SJCRH30 (cell line): ENCODE results near the gene SRMS. TPM values are rescaled to one million over a fixed set of nuclear protein-coding genes. Genes with fewer than 3 reads are reported as not detected.

Source experiments
- DNase-seq, 2 experiments: peaks; one replicate each; pipeline ENCODE4 v3.0.0-alpha.2; 2015 to 2020
- H3K27ac ChIP-seq: fragments of 250-450 bp; sonication (Bioruptor Pico); 2 replicates; pipeline ENCODE4 v1.5.1; 2020; ENCODE audit warnings: mild to moderate bottlenecking, moderate library complexity
- H3K27me3 ChIP-seq: fragments of 250-450 bp; sonication (Bioruptor Pico); 2 replicates; pipeline ENCODE4 v1.5.1; 2020; ENCODE audit warnings: mild to moderate bottlenecking, moderate library complexity
- H3K36me3 ChIP-seq: fragments of 250-450 bp; sonication (Bioruptor Pico); 2 replicates; pipeline ENCODE4 v1.5.1; 2020; ENCODE audit warnings: mild to moderate bottlenecking, moderate library complexity
- H3K4me1 ChIP-seq: fragments of 250-450 bp; sonication (Bioruptor Pico); 2 replicates; pipeline ENCODE4 v1.5.1; 2020; ENCODE audit warnings: mild to moderate bottlenecking, moderate library complexity
- H3K4me3 ChIP-seq: fragments of 250-450 bp; sonication (Bioruptor Pico); 2 replicates; pipeline ENCODE4 v1.5.1; 2020; ENCODE audit warnings: mild to moderate bottlenecking, moderate library complexity
- H3K9me3 ChIP-seq: fragments of 250-450 bp; sonication (Bioruptor Pico); replicated peaks from 2 replicates; pipeline ENCODE4 v1.5.1; 2020; ENCODE audit warnings: mild to moderate bottlenecking, moderate library complexity
- total RNA-seq: library from RNA; depleted of rRNA; stranded (reverse); fragments of >200 nt; shearing (Covaris generic); gene quantifications from 2 replicates; pipeline ENCODE4 v1.2.3, GENCODE V29; 2014

Gene SRMS
- total RNA-seq, 1 experiment from 2014 or later = not detected

DNA sequence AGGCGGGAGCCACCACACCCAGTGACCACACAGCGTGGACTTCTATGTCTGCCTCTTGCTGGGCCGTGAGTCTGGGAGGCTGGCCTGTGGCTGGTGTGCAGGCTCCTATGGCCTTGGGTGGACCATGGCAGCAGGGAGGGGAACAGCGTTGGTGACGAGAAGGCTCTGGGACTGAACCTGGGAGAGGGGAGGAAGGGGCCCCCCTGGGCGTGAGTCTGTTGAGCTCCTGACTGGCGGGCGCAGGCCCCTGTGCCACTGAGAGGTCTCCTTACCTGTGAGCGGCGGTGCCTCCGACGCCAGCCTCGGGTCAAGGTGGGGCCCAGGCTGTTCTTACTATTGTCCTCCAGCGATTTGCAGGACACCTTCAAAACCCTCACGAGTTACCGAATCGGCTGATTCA is 39.2 kb upstream of the SRMS start:
- Histone ChIP-seq H3K36me3 (no peaks in the 10 kb centered on the region), H3K27ac (no peak overlapping the region), H3K4me1 (peaks cover 6% of the 10 kb centered on the region), H3K4me3 (no peak overlapping the region), H3K9me3 (no peaks in the 10 kb centered on the region), H3K27me3 (peaks cover 14% of the 10 kb centered on the region)
- DNase-seq = peak in 1 of 2 experiments; percentile 15

DNA sequence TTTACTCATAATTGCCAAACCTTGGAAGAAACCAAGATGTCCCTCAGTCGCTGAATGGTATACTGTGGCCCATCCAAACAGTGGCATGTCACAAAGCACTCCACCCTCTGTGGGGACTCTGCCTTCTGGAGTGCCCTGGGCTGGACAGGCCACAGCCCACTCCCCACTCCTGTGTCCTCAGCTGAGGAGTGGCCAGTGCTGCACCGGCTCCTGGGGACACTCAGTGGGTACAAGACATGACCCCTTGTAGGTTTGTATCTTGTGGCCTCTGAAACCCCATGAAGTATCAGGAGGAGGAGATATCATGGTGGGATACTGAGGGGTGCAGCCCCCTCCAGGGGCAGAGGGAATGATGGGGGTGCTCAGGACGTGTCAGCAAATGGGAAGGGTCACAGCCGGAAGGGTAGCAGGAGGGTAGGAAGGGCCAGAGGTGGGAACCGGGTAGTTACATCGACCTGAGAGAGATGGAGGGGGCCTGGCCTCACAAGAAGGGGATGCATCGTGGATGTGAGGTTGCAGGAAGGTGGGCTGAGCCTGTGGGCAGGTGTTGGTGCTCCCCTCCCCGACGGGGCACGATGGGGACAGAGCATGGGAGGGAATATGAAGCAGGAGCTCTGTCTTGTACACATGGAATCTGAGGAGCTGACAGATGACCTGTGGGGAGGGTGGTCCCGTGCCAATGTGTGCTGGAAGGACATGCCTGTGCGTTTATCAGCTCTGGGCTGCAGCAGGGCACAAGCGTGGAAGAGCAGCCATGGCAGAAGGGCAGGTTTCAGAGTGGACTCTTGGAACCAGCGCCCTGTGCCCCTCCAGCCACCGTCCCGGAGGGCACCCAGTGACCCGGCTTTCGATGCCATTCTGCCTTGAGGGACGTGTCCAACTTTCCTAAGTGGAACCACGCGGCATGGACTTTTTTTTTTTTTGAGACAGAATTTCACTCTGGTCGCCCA is 38.3 kb upstream of the SRMS start:
- no peak for DNase-seq
- peaks cover 21% of the 10 kb centered on the region for H3K27me3 ChIP-seq
- peaks cover 6% of the 10 kb centered on the region for H3K4me1 ChIP-seq
- no peaks in the 10 kb centered on the region for H3K36me3 ChIP-seq
- H3K4me3 ChIP-seq = no peak overlapping the region
- no peaks in the 10 kb centered on the region for H3K9me3 ChIP-seq
- H3K27ac ChIP-seq = no peak overlapping the region

DNA sequence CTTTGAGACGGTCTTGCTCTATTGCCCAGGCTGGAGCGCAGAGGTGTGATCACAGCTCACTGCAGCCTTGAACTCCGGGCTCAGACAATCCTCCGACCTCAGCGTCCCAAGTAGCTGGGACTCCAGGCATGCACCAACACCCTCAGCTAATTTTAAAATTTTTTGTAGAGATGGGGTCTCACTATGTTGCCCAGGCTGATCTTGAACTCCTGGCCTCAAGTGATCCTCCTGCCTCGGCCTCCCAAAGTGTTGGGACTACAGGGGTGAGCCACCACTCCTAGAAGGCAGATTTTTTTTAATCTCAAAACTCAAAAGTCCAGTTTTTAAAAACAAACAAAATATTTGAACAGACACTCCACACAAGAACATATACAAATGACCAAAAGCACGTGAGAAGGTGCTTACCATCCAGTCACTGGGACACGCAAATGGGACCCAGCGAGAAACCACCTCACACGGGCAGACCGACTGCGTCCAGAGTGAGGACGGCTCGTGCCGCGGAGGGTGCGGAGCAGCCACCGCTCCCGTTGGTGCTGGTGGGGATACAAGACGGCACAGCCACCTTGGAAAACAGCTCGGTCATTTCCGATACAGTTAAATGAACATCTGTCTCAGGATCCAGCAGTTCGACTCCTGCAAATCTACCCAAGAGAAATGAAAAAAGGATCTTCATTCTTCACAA is 35.0 kb upstream of the SRMS start:
- no peaks in the 10 kb centered on the region for H3K9me3 ChIP-seq
- H3K4me3 ChIP-seq = no peak overlapping the region
- H3K27me3 ChIP-seq = peaks cover 34% of the 10 kb centered on the region
- no peaks in the 10 kb centered on the region for H3K36me3 ChIP-seq
- H3K4me1 ChIP-seq = no peaks in the 10 kb centered on the region
- DNase-seq = no peak
- no peak overlapping the region for H3K27ac ChIP-seq

DNA sequence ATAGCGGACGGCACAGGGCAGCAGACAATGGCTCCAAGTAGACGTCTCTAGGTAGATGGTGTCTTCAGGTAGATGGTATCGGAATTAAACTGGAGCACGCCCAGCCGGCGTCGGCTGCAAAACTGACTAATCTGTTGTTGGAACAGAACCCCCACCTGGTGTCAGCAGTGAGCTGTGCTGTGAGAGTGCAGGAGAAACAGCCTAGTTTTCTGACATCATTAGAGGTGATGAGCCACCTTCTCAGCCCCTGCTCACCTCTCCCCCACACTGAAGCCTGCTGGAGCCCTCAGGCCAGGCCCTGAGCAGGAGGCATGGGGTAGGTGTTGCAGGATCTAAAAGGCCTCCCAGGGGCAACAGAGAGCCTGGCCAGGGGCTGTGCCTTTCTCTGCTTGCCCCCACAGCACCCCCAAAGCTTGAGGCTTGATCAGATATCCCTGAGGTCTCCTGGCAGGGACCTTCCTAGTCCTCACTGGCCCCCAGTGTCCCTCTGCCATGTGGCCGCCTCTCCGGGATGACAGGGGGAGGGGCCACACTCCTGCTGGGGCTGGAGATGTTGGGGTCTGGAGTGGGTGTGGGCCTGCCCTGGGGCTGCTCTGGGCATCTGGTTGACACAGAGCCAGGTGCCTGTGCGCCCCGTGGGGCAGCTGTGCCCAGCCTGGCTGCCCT is 33.4 kb upstream of the SRMS start:
- Histone ChIP-seq H3K4me3 (no peak overlapping the region), H3K4me1 (no peaks in the 10 kb centered on the region), H3K9me3 (no peaks in the 10 kb centered on the region), H3K36me3 (no peaks in the 10 kb centered on the region), H3K27ac (no peak overlapping the region), H3K27me3 (peaks cover 46% of the 10 kb centered on the region)
- peak; percentile 40 to 54 for DNase-seq

DNA sequence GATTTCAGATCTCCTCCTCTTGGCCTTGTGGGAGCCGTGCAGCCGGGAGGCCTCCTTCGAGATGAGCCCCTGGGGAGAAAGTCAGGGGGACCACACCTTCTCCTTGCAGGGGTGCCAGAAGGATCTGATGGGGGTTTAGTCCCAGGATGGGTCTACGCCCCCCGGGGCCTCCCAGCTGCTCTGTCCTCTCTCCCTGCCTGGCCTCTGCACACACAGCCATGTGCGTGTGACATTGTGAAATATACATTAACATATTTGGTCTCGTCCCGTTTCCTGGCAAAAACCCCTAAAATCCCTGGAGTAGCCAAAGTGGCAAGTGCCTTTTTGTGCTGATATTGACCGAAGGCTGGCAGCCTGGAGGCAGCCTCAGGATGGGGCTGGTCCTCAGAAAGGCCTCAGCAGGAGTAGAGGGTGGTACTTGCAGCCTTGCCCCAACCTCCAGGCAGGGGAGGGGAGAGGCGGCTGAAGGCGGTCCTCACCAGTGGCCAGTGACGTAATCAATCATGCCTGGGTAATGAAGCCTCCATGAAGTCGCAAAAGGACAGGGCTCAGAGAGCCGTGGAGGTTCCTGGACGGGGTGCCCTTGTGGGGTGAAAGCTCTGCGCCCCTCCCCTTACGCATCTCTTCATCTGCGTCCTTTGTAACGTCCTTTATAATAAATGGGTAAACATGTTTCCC is 31.6 kb upstream of the SRMS start:
- Histone ChIP-seq H3K9me3 (no peaks in the 10 kb centered on the region), H3K4me3 (no peak overlapping the region), H3K27ac (no peak overlapping the region), H3K36me3 (no peaks in the 10 kb centered on the region), H3K4me1 (peaks cover 5% of the 10 kb centered on the region; the same call in 1 of the 2 replicates), H3K27me3 (peaks cover 57% of the 10 kb centered on the region)
- peak in 1 of 2 experiments; percentile 17 for DNase-seq

DNA sequence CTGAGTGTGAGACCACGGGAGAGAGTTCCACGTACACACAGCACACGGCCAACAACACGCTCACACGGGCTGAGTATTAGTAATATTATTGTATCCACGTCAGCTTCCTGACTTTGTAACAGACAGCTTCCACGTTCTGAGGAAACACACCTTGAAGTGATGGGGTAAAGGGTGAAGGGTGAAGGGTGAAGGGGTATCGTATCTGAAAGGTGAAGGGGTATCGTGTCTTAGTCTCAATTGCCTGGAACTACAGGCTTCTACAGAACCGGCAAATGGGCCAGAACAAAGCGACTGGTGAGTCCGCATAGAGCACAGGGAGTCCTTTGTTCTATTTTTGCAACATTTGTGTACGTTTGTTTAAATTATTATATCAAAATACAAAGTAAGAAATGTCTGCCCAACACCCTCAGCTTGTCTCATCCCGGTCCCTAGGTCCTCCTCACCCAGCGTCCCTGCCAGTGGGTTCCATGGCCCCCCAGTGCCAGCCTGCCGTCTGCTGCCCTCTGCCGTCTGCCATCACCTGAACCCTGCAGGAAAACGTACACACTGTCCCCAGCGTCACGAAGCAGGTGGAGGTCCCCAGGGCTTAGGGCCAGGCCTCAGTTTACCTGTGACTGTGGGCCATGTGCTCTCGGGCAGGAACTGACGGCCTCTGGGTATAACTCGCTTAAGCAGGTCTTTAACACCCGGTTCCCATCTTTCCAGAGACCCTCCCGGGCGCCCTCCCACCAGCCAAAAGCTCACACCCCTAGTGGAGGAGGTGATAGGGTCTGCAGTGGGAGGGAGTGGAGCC is 30.9 kb upstream of the SRMS start:
- Histone ChIP-seq H3K27me3 (peaks cover 54% of the 10 kb centered on the region), H3K9me3 (no peaks in the 10 kb centered on the region), H3K4me3 (no peak overlapping the region), H3K4me1 (peaks cover 5% of the 10 kb centered on the region; the same call in 1 of the 2 replicates), H3K27ac (no peak overlapping the region), H3K36me3 (no peaks in the 10 kb centered on the region)
- no peak for DNase-seq

DNA sequence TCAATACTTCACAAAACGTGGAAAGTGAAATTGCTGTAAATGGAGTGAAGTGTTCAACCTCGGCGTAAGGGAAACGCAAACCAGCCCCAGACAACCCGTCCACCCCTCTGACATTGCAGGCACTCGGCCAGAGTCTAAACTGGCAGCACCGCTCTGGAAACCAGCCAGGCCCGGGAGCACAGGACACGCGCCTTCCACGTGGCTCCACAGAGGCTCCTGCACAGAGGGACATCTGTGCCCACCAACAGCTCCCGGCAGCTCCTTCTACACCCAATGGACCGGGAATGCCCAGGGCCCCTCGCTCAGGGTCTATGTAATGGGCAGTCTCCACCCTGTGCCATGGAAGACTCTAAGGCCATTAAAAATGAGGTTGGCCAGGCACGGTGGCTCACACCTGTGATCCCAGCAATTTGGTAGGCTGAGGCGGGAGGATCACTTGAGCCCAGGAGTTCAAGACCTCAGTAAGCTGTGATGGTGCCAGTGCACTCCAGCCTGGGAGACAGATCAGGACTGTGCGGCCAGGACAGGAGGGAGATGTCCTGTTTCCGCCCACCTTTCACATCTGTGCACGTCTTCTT is 29.9 kb upstream of the SRMS start:
- DNase-seq = peak; percentile 54
- Histone ChIP-seq H3K27me3 (peaks cover 51% of the 10 kb centered on the region), H3K27ac (no peak overlapping the region)

DNA sequence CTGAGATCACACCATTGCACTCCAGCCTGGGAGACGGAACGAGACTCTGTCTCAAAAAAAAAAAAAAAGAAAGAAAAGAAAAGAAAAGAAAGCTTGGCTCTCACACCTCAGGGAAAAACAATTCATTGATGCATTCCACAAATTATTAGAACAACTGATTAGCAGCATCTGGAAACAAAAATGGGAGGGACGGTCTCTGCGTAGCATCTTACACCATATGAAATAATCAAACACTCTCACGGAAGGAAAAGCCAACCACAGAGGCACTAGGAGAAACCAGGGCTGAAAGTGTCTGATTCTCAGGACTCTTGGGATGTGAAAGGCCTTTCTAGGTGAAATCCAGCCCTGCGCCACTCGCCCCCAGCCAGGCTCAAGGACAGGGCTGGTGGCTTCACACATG is 28.8 kb upstream of the SRMS start:
- Histone ChIP-seq H3K27ac (no peak overlapping the region), H3K4me3 (no peak overlapping the region), H3K4me1 (peaks cover 5% of the 10 kb centered on the region; the same call in 1 of the 2 replicates), H3K36me3 (no peaks in the 10 kb centered on the region), H3K9me3 (no peaks in the 10 kb centered on the region), H3K27me3 (peaks cover 48% of the 10 kb centered on the region)
- DNase-seq = no peak

More for the DNA sequence above, 29.9 kb upstream of the SRMS start:
- no peaks in the 10 kb centered on the region for H3K36me3 ChIP-seq
- H3K4me3 ChIP-seq = no peak overlapping the region
- H3K9me3 ChIP-seq = no peaks in the 10 kb centered on the region
- H3K4me1 ChIP-seq = peaks cover 5% of the 10 kb centered on the region; the same call in 1 of the 2 replicates

DNA sequence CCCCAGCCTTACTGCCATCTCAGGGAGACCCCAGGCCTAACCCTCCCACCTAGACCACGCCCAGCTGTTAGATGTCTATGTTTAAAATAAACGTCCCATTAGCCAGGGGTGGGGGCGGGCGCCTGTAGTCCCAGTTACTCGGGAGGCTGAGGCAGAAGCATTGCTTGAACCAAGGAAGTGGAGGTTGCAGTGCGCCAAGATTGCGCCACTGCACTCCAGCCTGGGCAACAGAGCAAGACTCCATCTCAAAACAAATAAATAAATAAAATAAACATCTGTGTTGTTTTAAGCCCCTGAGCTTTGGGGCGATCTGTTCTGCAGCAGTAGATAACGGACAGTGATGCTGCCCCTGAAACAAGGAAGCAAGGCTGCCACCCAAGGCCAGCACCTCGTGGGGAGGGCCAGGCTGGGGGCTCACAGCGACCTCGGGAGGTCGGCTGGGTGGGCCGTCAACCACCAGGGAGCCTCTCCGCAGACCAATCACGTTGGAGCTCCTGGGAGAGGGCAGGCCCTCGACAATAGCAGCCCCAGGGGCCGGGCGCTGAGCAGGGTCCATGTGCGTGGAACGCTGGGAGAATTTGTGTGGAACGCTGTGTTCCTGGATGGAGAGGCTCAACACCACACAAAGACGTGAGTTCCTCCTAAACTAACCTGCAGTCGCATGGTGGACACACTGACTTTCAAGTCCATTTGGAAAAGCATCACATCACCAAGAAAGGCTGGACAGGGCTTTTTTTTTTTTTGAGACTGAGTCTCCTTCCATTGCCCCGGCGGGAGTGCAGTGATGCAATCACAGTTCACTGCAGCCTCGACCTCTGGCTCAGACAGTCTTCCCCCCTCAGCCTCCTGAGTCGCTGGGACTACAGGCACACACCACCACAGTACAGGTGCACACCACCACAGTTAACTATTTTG is 27.5 kb upstream of the SRMS start:
- H3K4me3 ChIP-seq = no peak overlapping the region
- no peak for DNase-seq
- H3K36me3 ChIP-seq = no peaks in the 10 kb centered on the region
- H3K4me1 ChIP-seq = peaks cover 5% of the 10 kb centered on the region; the same call in 1 of the 2 replicates
- no peak overlapping the region for H3K27ac ChIP-seq
- H3K27me3 ChIP-seq = peaks cover 40% of the 10 kb centered on the region
- no peaks in the 10 kb centered on the region for H3K9me3 ChIP-seq

DNA sequence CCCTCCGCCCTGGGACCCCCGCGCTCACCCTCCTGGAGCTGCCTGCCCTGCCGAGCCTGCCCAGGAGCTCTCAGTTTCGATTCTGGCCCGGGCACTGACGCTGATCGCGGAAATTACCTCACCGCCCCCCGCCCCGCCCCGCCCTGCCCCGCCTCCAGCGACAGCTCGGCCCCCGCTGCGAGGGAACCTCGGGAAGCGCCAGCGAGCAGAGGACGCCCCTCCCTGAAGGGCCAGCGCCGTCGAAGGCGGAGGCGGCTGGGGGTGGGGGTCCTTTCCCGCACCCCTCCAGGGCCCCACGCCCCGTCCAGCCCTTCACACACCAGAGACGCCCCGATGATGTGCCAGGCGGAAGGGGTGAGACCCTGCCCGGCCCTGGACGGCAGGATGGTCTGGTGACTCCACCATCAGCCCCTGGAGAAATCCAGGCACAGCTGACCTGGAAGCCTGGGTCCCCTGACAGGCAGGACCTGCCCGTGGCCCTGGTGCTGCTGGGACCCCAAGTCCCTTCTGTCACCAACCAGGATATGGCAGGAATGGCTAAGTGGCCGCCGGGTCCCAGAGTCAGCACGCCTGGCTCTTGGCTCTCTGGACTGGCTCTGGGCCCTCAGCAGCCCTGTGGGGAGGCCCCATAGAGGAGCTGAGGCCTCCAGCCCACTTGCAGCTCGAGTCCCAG is 26.7 kb upstream of the SRMS start, which contains the start of gene HELZ2:
TSS of gene HELZ2 (minus strand) at position 84 of the 673 bp plus-strand sequence. CDS start 1,854 bp downstream, outside the sequence.
- peaks cover 38% of the 10 kb centered on the region for H3K27me3 ChIP-seq
- H3K4me1 ChIP-seq = peaks cover 5% of the 10 kb centered on the region; the same call in 1 of the 2 replicates
- H3K4me3 ChIP-seq = peak within 1 kb of the TSS; percentile 52
- H3K9me3 ChIP-seq = no peaks in the 10 kb centered on the region
- peak; percentile 77 to 83 for DNase-seq
- H3K27ac ChIP-seq = no peak within 1 kb of the TSS
- no peaks in the 10 kb centered on the region for H3K36me3 ChIP-seq

DNA sequence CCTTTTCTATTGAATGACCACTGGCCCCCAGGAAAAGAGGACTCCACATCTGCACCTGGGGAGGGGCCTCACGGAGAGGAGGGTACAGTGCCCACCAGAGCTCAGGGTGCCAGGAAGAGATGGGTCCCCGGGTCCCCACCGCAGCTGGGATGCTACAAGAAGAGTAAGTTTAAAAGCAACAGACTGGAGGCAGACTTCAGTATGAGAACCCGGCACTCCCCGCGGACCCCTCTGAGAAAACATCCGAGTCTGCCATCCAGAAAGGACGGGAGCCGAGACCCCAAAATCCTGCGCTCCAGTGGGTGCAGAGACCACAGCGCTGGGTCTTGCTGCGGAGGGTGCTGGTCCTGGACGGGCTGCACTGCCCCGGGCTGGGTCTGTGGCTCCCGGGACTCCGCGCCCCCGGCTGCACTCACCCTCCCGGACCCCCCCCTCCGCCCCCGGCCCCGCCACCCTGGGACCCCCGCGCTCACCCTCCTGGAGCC is 26.1 kb upstream of the SRMS start:
- no peaks in the 10 kb centered on the region for H3K36me3 ChIP-seq
- peaks cover 33% of the 10 kb centered on the region for H3K27me3 ChIP-seq
- DNase-seq = no peak
- no peak overlapping the region for H3K27ac ChIP-seq
- no peaks in the 10 kb centered on the region for H3K9me3 ChIP-seq
- peaks cover 5% of the 10 kb centered on the region; the same call in 1 of the 2 replicates for H3K4me1 ChIP-seq
- H3K4me3 ChIP-seq = peak overlapping the region; percentile 50
